H9 (cell line): ENCODE measurements around the gene IZUMO4. TPM values are rescaled to one million over a fixed set of nuclear protein-coding genes. Genes with fewer than 3 reads are reported as not detected.

Source experiments
- DNase-seq: peaks from one replicate; pipeline ENCODE4 v3.0.0-alpha.2; 2017
- H2AFZ ChIP-seq: one replicate; pipeline ENCODE4 v1.6.1; 2013; ENCODE audit warnings: mild to moderate bottlenecking, low read length, control low read depth, moderate library complexity
- H2AK5ac ChIP-seq: 2 replicates; pipeline ENCODE4 v1.6.1; 2013; ENCODE audit warnings: low read length, control low read depth, mixed read lengths; ENCODE audit not compliant: insufficient read length
- H2BK120ac ChIP-seq: one replicate; pipeline ENCODE4 v1.6.1; 2013; ENCODE audit warnings: low read depth, mild to moderate bottlenecking, low read length, control low read depth, inconsistent platforms; ENCODE audit not compliant: poor library complexity, severe bottlenecking
- H2BK12ac ChIP-seq: 2 replicates; pipeline ENCODE4 v1.6.1; 2013; ENCODE audit warnings: low read length, control low read depth, mixed read lengths, low read depth; ENCODE audit not compliant: insufficient read length
- H2BK15ac ChIP-seq: 2 replicates; pipeline ENCODE4 v1.6.1; 2013; ENCODE audit warnings: low read depth, low read length, control low read depth
- H2BK20ac ChIP-seq: one replicate; pipeline ENCODE4 v1.6.1; 2013; ENCODE audit warnings: low read depth, mild to moderate bottlenecking, low read length, control low read depth, inconsistent platforms; ENCODE audit not compliant: poor library complexity, severe bottlenecking
- H2BK5ac ChIP-seq: 2 replicates; pipeline ENCODE4 v1.6.1; 2013; ENCODE audit warnings: low read length, control low read depth, mixed read lengths; ENCODE audit not compliant: insufficient read length
- H3K14ac ChIP-seq: 2 replicates; pipeline ENCODE4 v1.6.1; 2013; ENCODE audit warnings: low read length, control low read depth; ENCODE audit not compliant: insufficient read depth
- H3K18ac ChIP-seq: 2 replicates; pipeline ENCODE4 v1.6.1; 2013; ENCODE audit warnings: low read depth, mild to moderate bottlenecking, mixed read lengths, low read length, control low read depth; ENCODE audit not compliant: insufficient read length
- H3K23ac ChIP-seq: 2 replicates; pipeline ENCODE4 v1.6.1; 2013; ENCODE audit warnings: low read length, control low read depth, mixed read lengths, low read depth; ENCODE audit not compliant: insufficient read length
- H3K23me2 ChIP-seq: 2 replicates; pipeline ENCODE4 v1.6.1; 2013; ENCODE audit warnings: low read depth, mild to moderate bottlenecking, mixed read lengths, low read length, control low read depth; ENCODE audit not compliant: insufficient read length, poor library complexity, severe bottlenecking
- H3K27ac ChIP-seq: 2 replicates; pipeline ENCODE4 v1.5.1; 2013; ENCODE audit warnings: low read length, control low read depth, mixed read lengths, low read depth; ENCODE audit not compliant: insufficient read length
- H3K27me3 ChIP-seq: 2 replicates; pipeline ENCODE4 v1.6.1; 2013; ENCODE audit warnings: low read length, control low read depth, inconsistent platforms; ENCODE audit not compliant: insufficient read depth
- H3K4ac ChIP-seq: 2 replicates; pipeline ENCODE4 v1.6.1; 2013; ENCODE audit warnings: low read depth, mild to moderate bottlenecking, control low read depth, inconsistent platforms, low read length, moderate library complexity
- H3K4me1 ChIP-seq: 2 replicates; pipeline ENCODE4 v1.6.1; 2013; ENCODE audit warnings: low read length, control low read depth, inconsistent platforms; ENCODE audit not compliant: insufficient read depth
- H3K4me2 ChIP-seq: 2 replicates; pipeline ENCODE4 v1.6.1; 2013; ENCODE audit warnings: low read length, control low read depth, mixed read lengths; ENCODE audit not compliant: insufficient read length, insufficient read depth
- H3K56ac ChIP-seq: 2 replicates; pipeline ENCODE4 v1.6.1; 2013; ENCODE audit warnings: low read depth, mild to moderate bottlenecking, mixed read lengths, low read length, control low read depth; ENCODE audit not compliant: insufficient read length
- H3K79me1 ChIP-seq: 2 replicates; pipeline ENCODE4 v1.6.1; 2013; ENCODE audit warnings: low read depth, mild to moderate bottlenecking, moderate library complexity, low read length, control low read depth, inconsistent platforms; ENCODE audit not compliant: insufficient read depth, poor library complexity, severe bottlenecking
- H3K79me2 ChIP-seq: 2 replicates; pipeline ENCODE4 v1.6.1; 2013; ENCODE audit warnings: low read length, control low read depth, inconsistent platforms; ENCODE audit not compliant: insufficient read depth
- H3K9ac ChIP-seq: 2 replicates; pipeline ENCODE4 v1.6.1; 2013; ENCODE audit warnings: low read length, control low read depth, mixed read lengths; ENCODE audit not compliant: insufficient read length; ENCODE audit errors: extremely low read depth
- H3K9me3 ChIP-seq: one replicate; pipeline ENCODE4 v1.6.1; 2013; ENCODE audit warnings: low read depth, low read length, inconsistent platforms; ENCODE audit not compliant: control insufficient read depth
- H3T11ph ChIP-seq: one replicate; pipeline ENCODE4 v1.6.1; 2013; ENCODE audit warnings: mild to moderate bottlenecking, low read length, control low read depth, inconsistent platforms
- H4K20me1 ChIP-seq: one replicate; pipeline ENCODE4 v1.6.1; 2013; ENCODE audit not compliant: control insufficient read depth, insufficient read length, insufficient read depth
- H4K5ac ChIP-seq: 2 replicates; pipeline ENCODE4 v1.6.1; 2013; ENCODE audit warnings: low read depth, mild to moderate bottlenecking, mixed read lengths, low read length, control low read depth; ENCODE audit not compliant: insufficient read length
- H4K8ac ChIP-seq: replicated peaks from 2 replicates; pipeline ENCODE4 v1.6.1; 2013; ENCODE audit warnings: low read length, control low read depth, mixed read lengths, low read depth; ENCODE audit not compliant: insufficient read length
- H4K91ac ChIP-seq: 2 replicates; pipeline ENCODE4 v1.6.1; 2013; ENCODE audit warnings: low read depth, mild to moderate bottlenecking, moderate library complexity, mixed read lengths, low read length, control low read depth; ENCODE audit not compliant: insufficient read length
- H3K27ac Mint-ChIP-seq, 3 experiments: 2 replicates in 2 of 3; 3 replicates in 1 of 3; pipeline ENCODE4 v1.8.0; 2020 to 2021; ENCODE audit warnings: mixed read lengths in 3 of 3, mild to moderate bottlenecking in 1 of 3, moderate library complexity in 1 of 3
- H3K27me3 Mint-ChIP-seq: 2 replicates; pipeline ENCODE4 v1.8.0; 2021; ENCODE audit warnings: low read depth, mild to moderate bottlenecking, moderate library complexity, mixed read lengths
- H3K36me3 Mint-ChIP-seq, 3 experiments: 2 replicates in 2 of 3; 3 replicates in 1 of 3; pipeline ENCODE4 v1.8.0; 2020 to 2021; ENCODE audit warnings: low read depth in 3 of 3, mixed read lengths in 3 of 3; ENCODE audit not compliant: insufficient read depth in 1 of 3
- H3K4me1 Mint-ChIP-seq, 2 experiments: 2 replicates each; pipeline ENCODE4 v1.8.0; 2020; ENCODE audit warnings: mixed read lengths in 2 of 2
- H3K4me3 Mint-ChIP-seq, 2 experiments: 2 replicates in 1 of 2; 3 replicates in 1 of 2; pipeline ENCODE4 v1.8.0; 2020 to 2021; ENCODE audit warnings: mild to moderate bottlenecking in 2 of 2, mixed read lengths in 2 of 2, moderate library complexity in 1 of 2
- H3K9me3 Mint-ChIP-seq, 2 experiments: 2 replicates in 1 of 2; 3 replicates in 1 of 2; pipeline ENCODE4 v1.8.0; 2020; ENCODE audit warnings: mild to moderate bottlenecking in 2 of 2, mixed read lengths in 2 of 2, moderate library complexity in 1 of 2
- WGBS: extraction: QIAGEN DNeasy Blood & Tissue Kit; methylation state at CpG from one replicate; pipeline ENCODE4 v1.1.7; 2013; ENCODE audit warnings: missing lambda C conversion rate, low lambda C conversion rate, mixed read lengths; ENCODE audit not compliant: insufficient read length; ENCODE audit errors: extremely low coverage; 5-methylcytosine and 5-hydroxymethylcytosine counted together
- total RNA-seq: library from RNA; stranded (reverse); gene quantifications from 2 replicates; pipeline ENCODE4 v1.2.1, GENCODE V29; 2021
- TF ChIP-seq, protein P1 (sequence below): fragments of 200-600 bp; sonication (generic); conservative IDR thresholded peaks from 3 replicates; pipeline ENCODE4 v1.8.0; 2021; ENCODE audit warnings: antibody characterized with exemption, mild to moderate bottlenecking

IZUMO4 gene
- total RNA-seq, 1 experiment from 2014 or later, result 2.1 TPM

DNA sequence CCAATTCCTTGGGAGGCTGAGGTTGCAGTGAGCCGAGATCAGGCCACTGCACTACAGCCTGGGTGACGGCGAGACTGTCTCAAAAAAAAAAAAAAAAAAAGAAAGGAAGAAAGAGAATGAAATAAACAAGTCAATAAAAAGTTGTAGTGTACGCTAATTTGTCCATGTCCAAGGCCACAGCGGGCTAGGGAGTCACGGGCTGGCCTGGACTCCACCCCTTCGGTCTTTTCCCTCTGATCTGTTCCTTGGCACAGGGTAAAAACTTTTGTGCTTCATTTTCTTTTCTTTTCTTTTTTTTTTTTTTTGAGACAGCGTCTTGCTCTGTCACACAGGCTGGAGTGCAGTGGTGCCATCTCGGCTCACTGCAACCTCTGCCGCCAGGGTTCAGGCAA, 26.3 kb upstream of the IZUMO4 start:
- Histone ChIP-seq H3K9me3 (no peaks in the 10 kb centered on the region), H2BK120ac (no peak overlapping the region), H2AK5ac (no peak overlapping the region), H2BK12ac (no peak overlapping the region), H3K27ac (no peak overlapping the region), H3K79me1 (no peaks in the 10 kb centered on the region), H4K20me1 (no peaks in the 10 kb centered on the region), H2BK5ac (no peak overlapping the region), H2BK15ac (no peak overlapping the region), H3K23me2 (no peaks in the 10 kb centered on the region), H3T11ph (no peak overlapping the region), H2BK20ac (no peak overlapping the region), H3K4me1 (no peaks in the 10 kb centered on the region), H4K91ac (no peak overlapping the region), H3K4me2 (no peak overlapping the region), H4K5ac (no peak overlapping the region), H3K56ac (no peak overlapping the region), H3K27me3 (no peaks in the 10 kb centered on the region), H3K14ac (no peak overlapping the region), H3K9ac (no peak overlapping the region), H2AFZ (no peak overlapping the region), H4K8ac (no peak overlapping the region), H3K23ac (no peak overlapping the region), H3K4ac (no peak overlapping the region), H3K18ac (no peak overlapping the region), H3K79me2 (no peaks in the 10 kb centered on the region)
- Mint-ChIP-seq H3K27me3 (no peaks in the 10 kb centered on the region), H3K27ac (no peak overlapping the region), H3K4me3 (no peak overlapping the region), H3K9me3 (no peaks in the 10 kb centered on the region), H3K36me3 (peaks cover 4 to 21% (median 16%) of the 10 kb centered on the region in 3 experiments), H3K4me1 (peaks cover 0 to 2% of the 10 kb centered on the region in 2 experiments; a peak in 1 of 4 replicates)
- WGBS, result no CpG with 5 or more reads among the region's 10 CpGs
- TF ChIP-seq, protein P1, sequence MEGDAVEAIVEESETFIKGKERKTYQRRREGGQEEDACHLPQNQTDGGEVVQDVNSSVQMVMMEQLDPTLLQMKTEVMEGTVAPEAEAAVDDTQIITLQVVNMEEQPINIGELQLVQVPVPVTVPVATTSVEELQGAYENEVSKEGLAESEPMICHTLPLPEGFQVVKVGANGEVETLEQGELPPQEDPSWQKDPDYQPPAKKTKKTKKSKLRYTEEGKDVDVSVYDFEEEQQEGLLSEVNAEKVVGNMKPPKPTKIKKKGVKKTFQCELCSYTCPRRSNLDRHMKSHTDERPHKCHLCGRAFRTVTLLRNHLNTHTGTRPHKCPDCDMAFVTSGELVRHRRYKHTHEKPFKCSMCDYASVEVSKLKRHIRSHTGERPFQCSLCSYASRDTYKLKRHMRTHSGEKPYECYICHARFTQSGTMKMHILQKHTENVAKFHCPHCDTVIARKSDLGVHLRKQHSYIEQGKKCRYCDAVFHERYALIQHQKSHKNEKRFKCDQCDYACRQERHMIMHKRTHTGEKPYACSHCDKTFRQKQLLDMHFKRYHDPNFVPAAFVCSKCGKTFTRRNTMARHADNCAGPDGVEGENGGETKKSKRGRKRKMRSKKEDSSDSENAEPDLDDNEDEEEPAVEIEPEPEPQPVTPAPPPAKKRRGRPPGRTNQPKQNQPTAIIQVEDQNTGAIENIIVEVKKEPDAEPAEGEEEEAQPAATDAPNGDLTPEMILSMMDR, result no peak
- DNase-seq, result no peak
